Activated CD8-positive, alpha-beta memory T cell treated with anti-CD3 and anti-CD28 coated beads, Interleukin-2, amount 50 U/mL, for 24 hours (primary cell): Measurements from ENCODE around the gene DNAH14.
"Not testable (repeated sequence)": the region's sequence is repeated elsewhere in the genome, so short reads cannot be mapped to it uniquely, and the experiment has no call there.

Experiments
- DNase-seq: peaks from one replicate; pipeline ENCODE4 v3.0.0-alpha.2; 2020; ENCODE audit errors: extremely low read depth

Gene DNAH14

GRCh38 chr1:224921354-224921753 lies 8.1 kb upstream of the DNAH14 start:
- DNase-seq, result no peak

GRCh38 chr1:224922404-224923164 lies 6.9 kb upstream of the DNAH14 start:
- DNase-seq, result no peak

GRCh38 chr1:224923726-224924125 lies 5.7 kb upstream of the DNAH14 start:
- DNase-seq, result no peak

- DNase-seq, result not testable (repeated sequence)
Observed at GRCh38 chr1:224927631-224928030, 1.8 kb upstream of the DNAH14 start.

- no peak for DNase-seq
Observed at GRCh38 chr1:224928906-224929305, 569 bp upstream of the DNAH14 start.

- DNase-seq, result no peak
Observed at GRCh38 chr1:224931605-224932004, 2.1 kb downstream of the DNAH14 start.

- DNase-seq, result no peak
Observed at GRCh38 chr1:224932607-224933249, 3.3 kb downstream of the DNAH14 start.

GRCh38 chr1:224933584-224933983 lies 4.1 kb downstream of the DNAH14 start:
- no peak for DNase-seq

GRCh38 chr1:224938652-224939051 lies 9.2 kb downstream of the DNAH14 start:
- no peak for DNase-seq

GRCh38 chr1:224939844-224940425 lies 10.5 kb downstream of the DNAH14 start:
- DNase-seq, result no peak

GRCh38 chr1:224940735-224941134 lies 11.3 kb downstream of the DNAH14 start:
- not testable (repeated sequence) for DNase-seq

- not testable (repeated sequence) for DNase-seq
Observed at GRCh38 chr1:224945651-224946348, 16.3 kb downstream of the DNAH14 start.

- DNase-seq, result not testable (repeated sequence)
Observed at GRCh38 chr1:224946349-224946691, 16.8 kb downstream of the DNAH14 start.

GRCh38 chr1:224957696-224958095 lies 28.2 kb downstream of the DNAH14 start:
- DNase-seq, result no peak

GRCh38 chr1:224958490-224958889 lies 29.0 kb downstream of the DNAH14 start:
- DNase-seq, result no peak

GRCh38 chr1:224959115-224959514 lies 29.6 kb downstream of the DNAH14 start:
- DNase-seq, result no peak

GRCh38 chr1:224959656-224960055 lies 30.2 kb downstream of the DNAH14 start:
- no peak for DNase-seq

GRCh38 chr1:224980181-224980580 lies 50.7 kb downstream of the DNAH14 start:
- no peak for DNase-seq

- DNase-seq, result not testable (repeated sequence)
Observed at GRCh38 chr1:224981922-224982354, 52.5 kb downstream of the DNAH14 start.

- DNase-seq, result no peak
Observed at GRCh38 chr1:224988042-224988441, 58.6 kb downstream of the DNAH14 start.

- DNase-seq, result no peak
Observed at GRCh38 chr1:224989615-224990014, 60.1 kb downstream of the DNAH14 start.

GRCh38 chr1:224991550-224991949 lies 62.1 kb downstream of the DNAH14 start:
- DNase-seq, result not testable (repeated sequence)
